Endodermal cell (in vitro differentiated cells): ENCODE measurements around the gene LOXHD1. TPM values are rescaled to one million over a fixed set of nuclear protein-coding genes. Genes with fewer than 3 reads are reported as not detected.

Source experiments
- DNase-seq: peaks from one replicate; pipeline ENCODE4 v3.0.0-alpha.2; 2017
- H3K27ac ChIP-seq: 2 replicates; pipeline ENCODE4 v1.5.1; 2013; ENCODE audit warnings: mild to moderate bottlenecking, low read depth, low read length, moderate library complexity
- H3K27me3 ChIP-seq: 2 replicates; pipeline ENCODE4 v1.6.1; 2013; ENCODE audit warnings: mild to moderate bottlenecking, low read length, moderate library complexity; ENCODE audit not compliant: insufficient read depth, control insufficient read depth, poor library complexity, severe bottlenecking
- H3K36me3 ChIP-seq: 2 replicates; pipeline ENCODE4 v1.7.0; 2013; ENCODE audit warnings: mild to moderate bottlenecking, low read length, moderate library complexity; ENCODE audit not compliant: control insufficient read depth, insufficient read depth
- H3K4me1 ChIP-seq: one replicate; pipeline ENCODE4 v1.7.0; 2013; ENCODE audit warnings: low read length; ENCODE audit not compliant: control insufficient read depth, insufficient read depth
- H3K4me3 ChIP-seq: 2 replicates; pipeline ENCODE4 v1.5.1; 2013; ENCODE audit warnings: mild to moderate bottlenecking, low read length, moderate library complexity
- H3K9ac ChIP-seq: 2 replicates; pipeline ENCODE4 v1.6.1; 2013; ENCODE audit warnings: mild to moderate bottlenecking, low read length, moderate library complexity; ENCODE audit not compliant: poor library complexity, severe bottlenecking; ENCODE audit errors: extremely low read depth
- H3K9me3 ChIP-seq: 2 replicates; pipeline ENCODE4 v1.6.1; 2013; ENCODE audit warnings: mild to moderate bottlenecking, low read length, moderate library complexity; ENCODE audit not compliant: control insufficient read depth
- H3K27ac Mint-ChIP-seq: 2 replicates; pipeline ENCODE4 v1.8.0; 2020; ENCODE audit warnings: mixed read lengths
- H3K27me3 Mint-ChIP-seq: 2 replicates; pipeline ENCODE4 v1.8.0; 2021; ENCODE audit warnings: mild to moderate bottlenecking, mixed read lengths; ENCODE audit not compliant: insufficient read depth
- H3K36me3 Mint-ChIP-seq: 2 replicates; pipeline ENCODE4 v1.8.0; 2020; ENCODE audit warnings: low read depth, mixed read lengths
- H3K4me1 Mint-ChIP-seq: 2 replicates; pipeline ENCODE4 v1.8.0; 2020; ENCODE audit warnings: mixed read lengths
- H3K4me3 Mint-ChIP-seq: 2 replicates; pipeline ENCODE4 v1.8.0; 2020; ENCODE audit warnings: mild to moderate bottlenecking, moderate library complexity, mixed read lengths
- H3K9me3 Mint-ChIP-seq: 2 replicates; pipeline ENCODE4 v1.8.0; 2020; ENCODE audit warnings: mild to moderate bottlenecking, mixed read lengths
- WGBS, 2 experiments: methylation state at CpG; one replicate each; pipeline versions ENCODE4 v1.1.5 to v1.1.7; 2013; ENCODE audit warnings: missing lambda C conversion rate in 2 of 2, mixed read lengths in 1 of 2; ENCODE audit not compliant: insufficient coverage in 1 of 2, insufficient read length in 1 of 2; 5-methylcytosine and 5-hydroxymethylcytosine counted together
- total RNA-seq, 2 donors: library from RNA; stranded (reverse); fragmentation: NEBNext Ultra II Directional in 1 of 2; extraction: Animal tissue kit (Norgen Biotek cat#: 25700) in 1 of 2; gene quantifications; 2 replicates in 1 of 2; 3 replicates in 1 of 2; pipeline ENCODE4 v1.2.1, GENCODE V29; 2021
- TF ChIP-seq, protein P1 (sequence below): fragments of 200-600 bp; sonication (generic); conservative IDR thresholded peaks from 2 replicates; pipeline ENCODE4 v1.5.0; 2021; ENCODE audit warnings: antibody characterized with exemption, mild to moderate bottlenecking

Gene LOXHD1
- total RNA-seq, 2 donors from 2014 or later, result 2.1 TPM; not detected in 1

DNA sequence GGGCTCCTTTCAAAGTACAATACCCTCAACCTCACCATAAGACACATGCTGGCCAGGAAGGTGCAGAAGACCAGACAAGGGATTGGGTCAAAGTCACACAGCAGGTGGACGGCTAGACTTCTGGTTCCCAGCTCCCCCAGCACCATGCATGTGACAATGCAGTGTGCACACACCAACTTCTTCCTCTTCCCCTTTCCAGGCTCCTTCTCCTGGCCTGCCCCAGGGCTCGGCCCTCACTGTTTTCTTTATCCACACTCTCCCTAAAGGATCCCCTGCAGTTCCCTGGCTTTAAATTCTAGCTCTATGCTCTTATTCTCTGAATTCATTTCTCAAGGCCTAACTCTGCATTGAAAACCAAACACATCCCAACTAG is 82.3 kb downstream of the LOXHD1 start:
- Mint-ChIP-seq H3K9me3 (no peaks in the 10 kb centered on the region), H3K27ac (peak overlapping the region; percentile 50), H3K4me1 (peaks cover 13% of the 10 kb centered on the region), H3K36me3 (no peaks in the 10 kb centered on the region), H3K4me3 (no peak overlapping the region), H3K27me3 (peaks cover 2% of the 10 kb centered on the region)
- H3K27me3 ChIP-seq, result no peaks in the 10 kb centered on the region
- WGBS, 2 experiments, result 76% methylated on average over 2 of the region's 2 CpGs; no CpG with 5 or more reads in 1 of the 2 experiments
- DNase-seq, result no peak
- no peak overlapping the region for H3K27ac ChIP-seq
- no peak overlapping the region for H3K4me3 ChIP-seq
- TF ChIP-seq, protein P1, sequence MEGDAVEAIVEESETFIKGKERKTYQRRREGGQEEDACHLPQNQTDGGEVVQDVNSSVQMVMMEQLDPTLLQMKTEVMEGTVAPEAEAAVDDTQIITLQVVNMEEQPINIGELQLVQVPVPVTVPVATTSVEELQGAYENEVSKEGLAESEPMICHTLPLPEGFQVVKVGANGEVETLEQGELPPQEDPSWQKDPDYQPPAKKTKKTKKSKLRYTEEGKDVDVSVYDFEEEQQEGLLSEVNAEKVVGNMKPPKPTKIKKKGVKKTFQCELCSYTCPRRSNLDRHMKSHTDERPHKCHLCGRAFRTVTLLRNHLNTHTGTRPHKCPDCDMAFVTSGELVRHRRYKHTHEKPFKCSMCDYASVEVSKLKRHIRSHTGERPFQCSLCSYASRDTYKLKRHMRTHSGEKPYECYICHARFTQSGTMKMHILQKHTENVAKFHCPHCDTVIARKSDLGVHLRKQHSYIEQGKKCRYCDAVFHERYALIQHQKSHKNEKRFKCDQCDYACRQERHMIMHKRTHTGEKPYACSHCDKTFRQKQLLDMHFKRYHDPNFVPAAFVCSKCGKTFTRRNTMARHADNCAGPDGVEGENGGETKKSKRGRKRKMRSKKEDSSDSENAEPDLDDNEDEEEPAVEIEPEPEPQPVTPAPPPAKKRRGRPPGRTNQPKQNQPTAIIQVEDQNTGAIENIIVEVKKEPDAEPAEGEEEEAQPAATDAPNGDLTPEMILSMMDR, result no peak
- no peaks in the 10 kb centered on the region for H3K36me3 ChIP-seq
- H3K9ac ChIP-seq, result no peak overlapping the region
- no peaks in the 10 kb centered on the region for H3K9me3 ChIP-seq
- peaks cover 2% of the 10 kb centered on the region for H3K4me1 ChIP-seq

DNA sequence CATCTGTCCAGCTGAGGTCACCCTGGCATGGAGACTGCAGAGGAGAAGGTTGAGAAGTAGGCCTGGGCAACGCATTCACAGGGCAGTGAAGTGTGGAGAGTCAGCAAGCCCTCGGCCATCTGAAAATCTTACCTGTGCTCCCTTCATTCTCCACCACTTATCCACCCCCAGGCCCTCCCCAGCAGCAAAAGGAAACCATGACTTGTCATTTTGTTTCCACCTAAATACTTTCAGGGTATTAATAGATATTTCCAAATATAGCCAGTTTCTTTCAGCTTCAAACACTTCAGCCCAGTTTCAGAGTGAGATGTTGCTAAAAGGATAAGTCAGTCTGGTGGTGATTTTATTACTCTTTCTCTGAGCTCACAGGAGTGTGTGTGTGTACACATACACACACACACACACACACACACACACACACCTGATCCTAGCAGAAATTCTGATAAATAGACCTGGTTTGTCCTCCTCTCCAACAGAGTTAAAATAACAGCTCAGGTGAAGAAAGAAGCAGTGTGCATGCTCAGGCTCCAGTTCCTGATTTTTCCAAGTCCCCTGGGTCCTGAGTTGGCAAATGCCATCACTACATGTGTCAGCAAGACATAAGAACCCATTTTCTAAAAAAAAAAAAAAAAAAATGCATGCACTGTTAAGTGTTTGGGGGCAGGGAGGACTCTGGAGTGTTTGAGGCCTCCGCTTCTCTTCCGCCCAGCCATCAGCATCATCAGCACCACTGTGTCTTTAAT is 82.8 kb downstream of the LOXHD1 start:
- H3K9ac ChIP-seq, result no peak overlapping the region
- H3K36me3 Mint-ChIP-seq, result no peaks in the 10 kb centered on the region
- no peak overlapping the region for H3K27ac Mint-ChIP-seq
- H3K4me1 ChIP-seq, result peaks cover 2% of the 10 kb centered on the region
- no peak overlapping the region for H3K27ac ChIP-seq
- no peak overlapping the region for H3K4me3 Mint-ChIP-seq
- no peaks in the 10 kb centered on the region for H3K9me3 ChIP-seq
- peaks cover 2% of the 10 kb centered on the region for H3K27me3 Mint-ChIP-seq
- 90 to 100% methylated on average over 1 to 4 of the region's 4 CpGs for WGBS, 2 experiments
- H3K4me1 Mint-ChIP-seq, result peaks cover 13% of the 10 kb centered on the region
- no peaks in the 10 kb centered on the region for H3K9me3 Mint-ChIP-seq
- H3K36me3 ChIP-seq, result no peaks in the 10 kb centered on the region
- no peaks in the 10 kb centered on the region for H3K27me3 ChIP-seq
- peak; percentile 25 for DNase-seq
- TF ChIP-seq, protein P1, result no peak
- H3K4me3 ChIP-seq, result no peak overlapping the region

DNA sequence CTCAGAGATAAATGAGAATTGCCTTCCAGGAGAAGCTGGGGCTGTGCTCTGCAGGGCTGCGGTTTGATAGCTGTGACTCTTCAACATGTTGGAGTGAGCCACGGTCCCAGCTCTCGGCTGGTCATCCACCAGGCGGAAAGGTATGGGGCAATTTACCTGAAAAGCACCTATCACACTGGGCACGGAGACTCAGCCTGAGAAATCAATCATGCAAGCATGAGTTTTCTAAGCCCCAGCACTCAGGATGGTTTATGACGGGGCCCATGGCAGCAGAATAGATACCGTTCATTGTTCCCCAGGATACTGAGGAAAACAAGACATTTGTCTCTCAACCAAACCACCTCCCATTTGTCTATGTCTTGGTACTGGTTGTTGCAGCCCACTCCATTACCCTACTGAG is 83.9 kb downstream of the LOXHD1 start:
- no peaks in the 10 kb centered on the region for H3K27me3 Mint-ChIP-seq
- TF ChIP-seq, protein P1, result no peak
- peaks cover 8% of the 10 kb centered on the region for H3K4me1 Mint-ChIP-seq
- Histone ChIP-seq H3K9me3 (no peaks in the 10 kb centered on the region), H3K4me3 (no peak overlapping the region), H3K27ac (no peak overlapping the region), H3K4me1 (peaks cover 2% of the 10 kb centered on the region), H3K36me3 (no peaks in the 10 kb centered on the region), H3K27me3 (peaks cover 10% of the 10 kb centered on the region), H3K9ac (no peak overlapping the region)
- 92 to 93% methylated on average over 5 to 7 of the region's 7 CpGs for WGBS, 2 experiments
- no peak for DNase-seq
- H3K36me3 Mint-ChIP-seq, result no peaks in the 10 kb centered on the region
- no peaks in the 10 kb centered on the region for H3K9me3 Mint-ChIP-seq
- H3K27ac Mint-ChIP-seq, result no peak overlapping the region
- H3K4me3 Mint-ChIP-seq, result no peak overlapping the region
